GM15510 (cell line): Measurements from ENCODE around the gene CTTN.

Source experiments
- POLR2A ChIP-seq: IDR thresholded peaks from 3 replicates; pipeline ENCODE4 v1.6.1; 2011; ENCODE audit warnings: borderline replicate concordance; ENCODE audit not compliant: insufficient read length; ENCODE audit errors: extremely low read depth

Gene CTTN

GRCh38 chr11:70428701-70429427 is 30.5 kb downstream of the CTTN start:
- TF ChIP-seq POLR2A, result no peak

- TF ChIP-seq POLR2A, result no peak
These were observed 31.0 kb downstream of the CTTN start for GRCh38 chr11:70429428-70429705.

- TF ChIP-seq POLR2A, result no peak
These were observed 31.6 kb downstream of the CTTN start for GRCh38 chr11:70429724-70430521.

- TF ChIP-seq POLR2A, result no peak
These were observed 32.6 kb downstream of the CTTN start for GRCh38 chr11:70430671-70431574.

- TF ChIP-seq POLR2A, result no peak
These were observed 33.3 kb downstream of the CTTN start for GRCh38 chr11:70431611-70432010.

- TF ChIP-seq POLR2A, result no peak
These were observed 33.7 kb downstream of the CTTN start for GRCh38 chr11:70432065-70432464.

- no peak for TF ChIP-seq POLR2A
These were observed 34.3 kb downstream of the CTTN start for GRCh38 chr11:70432580-70432979.

- TF ChIP-seq POLR2A, result no peak
These were observed 34.7 kb downstream of the CTTN start for GRCh38 chr11:70433038-70433437.

- TF ChIP-seq POLR2A, result no peak
These were observed 35.2 kb downstream of the CTTN start for GRCh38 chr11:70433526-70433925.

GRCh38 chr11:70433966-70434812 is 35.9 kb downstream of the CTTN start:
- TF ChIP-seq POLR2A, result no peak

GRCh38 chr11:70434813-70435278 is 36.5 kb downstream of the CTTN start:
- no peak for TF ChIP-seq POLR2A

GRCh38 chr11:70435361-70435760 is 37.0 kb downstream of the CTTN start:
- TF ChIP-seq POLR2A, result no peak

GRCh38 chr11:70435765-70436500 is 37.6 kb downstream of the CTTN start:
- TF ChIP-seq POLR2A, result no peak

- TF ChIP-seq POLR2A, result no peak
These were observed 38.2 kb downstream of the CTTN start for GRCh38 chr11:70436501-70436860.
